ENCODE results near the gene RPL39L. TPM values are rescaled to one million over a fixed set of nuclear protein-coding genes. Genes with fewer than 3 reads are reported as not detected.

RPL39L gene
- total and polyA plus RNA-seq, 10 of the 15 experiments (the other 5 are each of a cell fraction or from before 2014, with no cell fraction given) = 12.5 to 67.8 (median 31.3) TPM

- no peak overlapping the region for H3K27ac ChIP-seq (ENCODE audit: control insufficient read depth, insufficient read depth)
- no peaks in the 10 kb centered on the region; a peak in 1 of 4 replicates for H3K27me3 ChIP-seq (replicated peaks in 1 of 2; ENCODE audit: control insufficient read depth in 2 of 2, insufficient read depth in 2 of 2, low read length in 1 of 2)
- no peak overlapping the region for H3K4me2 ChIP-seq (ENCODE audit: control insufficient read depth, insufficient read depth)
- TF ChIP-seq, protein P1, sequence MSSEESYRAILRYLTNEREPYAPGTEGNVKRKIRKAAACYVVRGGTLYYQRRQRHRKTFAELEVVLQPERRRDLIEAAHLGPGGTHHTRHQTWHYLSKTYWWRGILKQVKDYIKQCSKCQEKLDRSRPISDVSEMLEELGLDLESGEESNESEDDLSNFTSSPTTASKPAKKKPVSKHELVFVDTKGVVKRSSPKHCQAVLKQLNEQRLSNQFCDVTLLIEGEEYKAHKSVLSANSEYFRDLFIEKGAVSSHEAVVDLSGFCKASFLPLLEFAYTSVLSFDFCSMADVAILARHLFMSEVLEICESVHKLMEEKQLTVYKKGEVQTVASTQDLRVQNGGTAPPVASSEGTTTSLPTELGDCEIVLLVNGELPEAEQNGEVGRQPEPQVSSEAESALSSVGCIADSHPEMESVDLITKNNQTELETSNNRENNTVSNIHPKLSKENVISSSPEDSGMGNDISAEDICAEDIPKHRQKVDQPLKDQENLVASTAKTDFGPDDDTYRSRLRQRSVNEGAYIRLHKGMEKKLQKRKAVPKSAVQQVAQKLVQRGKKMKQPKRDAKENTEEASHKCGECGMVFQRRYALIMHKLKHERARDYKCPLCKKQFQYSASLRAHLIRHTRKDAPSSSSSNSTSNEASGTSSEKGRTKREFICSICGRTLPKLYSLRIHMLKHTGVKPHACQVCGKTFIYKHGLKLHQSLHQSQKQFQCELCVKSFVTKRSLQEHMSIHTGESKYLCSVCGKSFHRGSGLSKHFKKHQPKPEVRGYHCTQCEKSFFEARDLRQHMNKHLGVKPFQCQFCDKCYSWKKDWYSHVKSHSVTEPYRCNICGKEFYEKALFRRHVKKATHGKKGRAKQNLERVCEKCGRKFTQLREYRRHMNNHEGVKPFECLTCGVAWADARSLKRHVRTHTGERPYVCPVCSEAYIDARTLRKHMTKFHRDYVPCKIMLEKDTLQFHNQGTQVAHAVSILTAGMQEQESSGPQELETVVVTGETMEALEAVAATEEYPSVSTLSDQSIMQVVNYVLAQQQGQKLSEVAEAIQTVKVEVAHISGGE (CRISPR knock-in tag; IDR thresholded peaks at IDR 0.05) = no peak
- TF ChIP-seq POU2F2 (IDR thresholded peaks at IDR 0.05; ENCODE audit: borderline replicate concordance, low read depth, low read length) (no peak), ZSCAN29 (IDR thresholded peaks at IDR 0.05) (no peak), NR2C1 (IDR thresholded peaks at IDR 0.05) (no peak), YY1 (IDR thresholded peaks at IDR 0.05; ENCODE audit: low read depth, low read length) (peak; percentile 53; the same call in 1 of the 2 replicates), HDGF (IDR thresholded peaks at IDR 0.05) (no peak), SREBF2 (IDR thresholded peaks at IDR 0.05; ENCODE audit: low read length) (no peak), SMC3 (IDR thresholded peaks at IDR 0.05; ENCODE audit: borderline replicate concordance, low read length) (peak; percentile 66), NFXL1 (IDR thresholded peaks at IDR 0.05; ENCODE audit: borderline replicate concordance) (no peak), RAD21 (IDR thresholded peaks at IDR 0.05; ENCODE audit: insufficient read depth, low read depth, low read length) (peak; percentile 50), CHD1 (IDR thresholded peaks at IDR 0.05; ENCODE audit: low read depth, low read length) (no peak)
- TF ChIP-seq, protein P2, sequence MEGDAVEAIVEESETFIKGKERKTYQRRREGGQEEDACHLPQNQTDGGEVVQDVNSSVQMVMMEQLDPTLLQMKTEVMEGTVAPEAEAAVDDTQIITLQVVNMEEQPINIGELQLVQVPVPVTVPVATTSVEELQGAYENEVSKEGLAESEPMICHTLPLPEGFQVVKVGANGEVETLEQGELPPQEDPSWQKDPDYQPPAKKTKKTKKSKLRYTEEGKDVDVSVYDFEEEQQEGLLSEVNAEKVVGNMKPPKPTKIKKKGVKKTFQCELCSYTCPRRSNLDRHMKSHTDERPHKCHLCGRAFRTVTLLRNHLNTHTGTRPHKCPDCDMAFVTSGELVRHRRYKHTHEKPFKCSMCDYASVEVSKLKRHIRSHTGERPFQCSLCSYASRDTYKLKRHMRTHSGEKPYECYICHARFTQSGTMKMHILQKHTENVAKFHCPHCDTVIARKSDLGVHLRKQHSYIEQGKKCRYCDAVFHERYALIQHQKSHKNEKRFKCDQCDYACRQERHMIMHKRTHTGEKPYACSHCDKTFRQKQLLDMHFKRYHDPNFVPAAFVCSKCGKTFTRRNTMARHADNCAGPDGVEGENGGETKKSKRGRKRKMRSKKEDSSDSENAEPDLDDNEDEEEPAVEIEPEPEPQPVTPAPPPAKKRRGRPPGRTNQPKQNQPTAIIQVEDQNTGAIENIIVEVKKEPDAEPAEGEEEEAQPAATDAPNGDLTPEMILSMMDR (IDR thresholded peaks at IDR 0.05 in 2 of 3, conservative IDR thresholded peaks at IDR 0.05 in 1 of 3; ENCODE audit: control insufficient read depth in 2 of 3, extremely low read depth in 1 of 3, insufficient read depth in 1 of 3, low read depth in 3 of 3, low read length in 3 of 3) = peak; percentile 41 to 45 (median 43); a peak in 5 of 6 replicates
- no TSS peak for BruUV-seq (replicated peaks)
- H3K4me3 ChIP-seq = no peak overlapping the region
- POLR2A ChIA-PET = interaction anchor here (0.5 kb wide), 1 partner anchor 24 kb away, joined by 3 read pairs; no protein-coding TSS in a partner anchor
- intact Hi-C loops (cut with micrococcal nuclease; ENCODE audit: unreplicated experiment) (loop anchor here (1.0 kb wide), 2 partner anchors 37 to 301 kb away; no protein-coding TSS in a partner anchor), in situ Hi-C loops (cut with MboI) (no loop called here)
- WGBS (ENCODE audit: insufficient coverage, insufficient replicate concordance, low lambda C conversion rate, missing lambda C conversion rate) = 0% methylated on average over 2 of the region's 2 CpGs
- SMC1A ChIA-PET (ENCODE audit: uncharacterized antibody, unreplicated experiment) = interaction anchor here (0.7 to 5.9 kb wide), 20 partner anchors 8 to 307 kb away, joined by 3 to 81 read pairs (median 4); partner anchors contain the start of gene RPL39L
- no peak overlapping the region for H3K9ac ChIP-seq (ENCODE audit: control insufficient read depth, insufficient read depth, low read length)
- no peaks in the 10 kb centered on the region for H3K79me2 ChIP-seq (ENCODE audit: control insufficient read depth, insufficient read depth, low read length)
- CTCF ChIA-PET = interaction anchor here (0.6 to 7.0 kb wide), 30 partner anchors 9 to 536 kb away, joined by 3 to 160 read pairs (median 5); partner anchors contain the start of gene RPL39L
- peaks cover 1% of the 10 kb centered on the region; the same call in 1 of the 3 replicates for H3K9me3 ChIP-seq (replicated peaks; ENCODE audit: control insufficient read depth, insufficient read depth, low read length)
- DNase-seq (ENCODE audit: low read depth, low spot score) = no peak
- RAD21 ChIA-PET (ENCODE audit: unreplicated experiment) = interaction anchor here (0.7 to 6.0 kb wide), 11 partner anchors 11 to 303 kb away, joined by 3 to 53 read pairs (median 7); partner anchors contain the start of gene RPL39L
- peak; percentile 82 for ATAC-seq
- no peak for FAIRE-seq
- no peaks in the 10 kb centered on the region; the same call in 1 of the 2 replicates for H3K4me1 ChIP-seq (ENCODE audit: control insufficient read depth, insufficient read depth, low read length)
- H4K20me1 ChIP-seq (ENCODE audit: control insufficient read depth, insufficient read depth) = no peaks in the 10 kb centered on the region
- 0 out of 2 replicates have a peak overlapping the region, but pooled peaks have one; percentile 7 for H2AFZ ChIP-seq (ENCODE audit: control insufficient read depth, low read depth, low read length)
- no peaks in the 10 kb centered on the region for H3K36me3 ChIP-seq (ENCODE audit: control insufficient read depth in 2 of 2, insufficient read depth in 2 of 2, low read length in 1 of 2)
These were observed 11.3 kb upstream of the RPL39L start for GRCh38 chr3:187150599-187150998.

All from GM12878 (cell line).